Neuron (in vitro differentiated cells): ENCODE measurements around the gene FGF14.

Source experiments
- H2AFZ ChIP-seq: one replicate; pipeline ENCODE4 v1.6.1; 2013; ENCODE audit warnings: low read depth, mild to moderate bottlenecking, inconsistent platforms, low read length, moderate library complexity
- H3K27me3 ChIP-seq: one replicate; pipeline ENCODE4 v1.6.1; 2013; ENCODE audit warnings: low read length; ENCODE audit not compliant: insufficient read depth
- H3K36me3 ChIP-seq: one replicate; pipeline ENCODE4 v1.6.1; 2013; ENCODE audit warnings: low read length; ENCODE audit not compliant: insufficient read depth
- H3K4me1 ChIP-seq: one replicate; pipeline ENCODE4 v1.6.1; 2013; ENCODE audit warnings: low read length; ENCODE audit not compliant: insufficient read depth
- H3K4me3 ChIP-seq: 2 replicates; pipeline ENCODE4 v1.5.1; 2013; ENCODE audit warnings: mild to moderate bottlenecking, low read length, moderate library complexity
- H3K9me3 ChIP-seq: one replicate; pipeline ENCODE4 v1.6.1; 2013; ENCODE audit warnings: low read length

The FGF14 gene

DNA sequence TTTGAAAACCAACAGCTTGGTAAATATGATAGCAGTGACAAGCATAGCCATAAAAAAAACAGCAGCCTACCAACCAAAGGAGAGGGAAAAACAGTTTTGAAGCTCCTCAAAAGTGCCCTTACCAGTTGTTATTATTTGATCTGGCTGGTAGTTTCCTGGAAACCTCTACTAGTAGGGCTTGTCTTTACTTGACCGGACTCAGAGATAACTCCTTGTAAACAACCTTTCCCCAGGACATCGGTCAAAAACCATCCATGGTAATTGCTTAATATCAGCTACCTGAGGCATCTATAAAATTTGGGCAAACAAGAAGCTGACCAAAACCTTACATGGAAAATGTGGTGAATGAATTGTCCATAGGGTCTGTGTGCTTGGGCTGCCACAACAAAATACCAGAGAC, 210.9 kb downstream of the FGF14 start:
- no peaks in the 10 kb centered on the region for H3K27me3 ChIP-seq
- H3K4me1 ChIP-seq = peaks cover 14% of the 10 kb centered on the region
- no peak overlapping the region for H3K4me3 ChIP-seq
- H3K9me3 ChIP-seq = no peaks in the 10 kb centered on the region
- H2AFZ ChIP-seq = no peak overlapping the region
- H3K36me3 ChIP-seq = no peaks in the 10 kb centered on the region

DNA sequence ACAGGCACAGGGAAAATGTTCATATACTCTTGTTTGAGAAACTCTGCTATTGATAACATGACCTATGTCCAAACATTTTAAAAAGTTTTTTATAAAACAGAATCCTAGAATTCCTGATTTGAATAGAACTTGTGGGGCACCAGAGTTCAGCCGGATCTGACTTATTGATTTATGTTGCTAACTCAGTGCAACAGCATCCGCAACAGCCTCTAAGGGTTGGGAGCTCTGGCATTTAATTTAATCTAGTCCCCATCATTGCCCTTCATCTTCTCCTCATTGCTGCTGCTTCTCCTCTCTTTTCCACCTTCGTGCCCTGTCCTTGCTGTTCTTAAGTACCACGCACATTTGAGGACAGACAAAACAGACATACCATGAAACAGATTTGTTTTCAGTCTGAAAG, 214.5 kb downstream of the FGF14 start:
- no peak overlapping the region for H2AFZ ChIP-seq
- no peaks in the 10 kb centered on the region for H3K36me3 ChIP-seq
- no peaks in the 10 kb centered on the region for H3K27me3 ChIP-seq
- H3K9me3 ChIP-seq = no peaks in the 10 kb centered on the region
- no peak overlapping the region for H3K4me3 ChIP-seq
- peaks cover 9% of the 10 kb centered on the region for H3K4me1 ChIP-seq

- no peaks in the 10 kb centered on the region for H3K9me3 ChIP-seq
- no peaks in the 10 kb centered on the region for H3K4me1 ChIP-seq
- no peak overlapping the region for H2AFZ ChIP-seq
- no peak overlapping the region for H3K4me3 ChIP-seq
- no peaks in the 10 kb centered on the region for H3K36me3 ChIP-seq
- no peaks in the 10 kb centered on the region for H3K27me3 ChIP-seq
These were observed 216.4 kb downstream of the FGF14 start for GRCh38 chr13:102185375-102185984.

GRCh38 chr13:102183509-102184182, 218.2 kb downstream of the FGF14 start:
- no peak overlapping the region for H3K4me3 ChIP-seq
- no peaks in the 10 kb centered on the region for H3K36me3 ChIP-seq

DNA sequence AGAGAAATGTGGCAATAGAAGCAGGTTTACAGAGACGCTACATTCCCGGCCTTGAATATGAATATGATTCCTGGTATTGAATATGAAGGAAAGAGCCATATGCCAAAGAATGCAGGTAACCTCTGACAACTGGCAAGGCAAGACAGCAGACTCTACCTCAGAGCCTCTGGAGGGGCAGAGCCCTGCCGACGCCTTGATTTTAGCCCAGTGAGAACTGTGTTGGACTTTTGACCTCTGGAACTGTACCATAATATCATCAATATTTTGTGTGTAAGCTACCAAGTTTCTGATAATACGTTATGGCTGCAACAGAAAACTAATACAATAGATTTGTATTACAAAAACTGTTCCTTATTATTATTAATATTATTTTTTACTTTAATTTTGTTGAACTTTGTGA, 219.7 kb downstream of the FGF14 start:
- no peak overlapping the region for H3K4me3 ChIP-seq
- H3K36me3 ChIP-seq = no peaks in the 10 kb centered on the region
- no peak overlapping the region for H2AFZ ChIP-seq
- no peaks in the 10 kb centered on the region for H3K27me3 ChIP-seq
- H3K4me1 ChIP-seq = peaks cover 1% of the 10 kb centered on the region
- no peaks in the 10 kb centered on the region for H3K9me3 ChIP-seq

More at GRCh38 chr13:102183509-102184182, 218.2 kb downstream of the FGF14 start:
- Histone ChIP-seq H3K4me1 (no peaks in the 10 kb centered on the region), H3K27me3 (no peaks in the 10 kb centered on the region), H2AFZ (no peak overlapping the region), H3K9me3 (no peaks in the 10 kb centered on the region)

DNA sequence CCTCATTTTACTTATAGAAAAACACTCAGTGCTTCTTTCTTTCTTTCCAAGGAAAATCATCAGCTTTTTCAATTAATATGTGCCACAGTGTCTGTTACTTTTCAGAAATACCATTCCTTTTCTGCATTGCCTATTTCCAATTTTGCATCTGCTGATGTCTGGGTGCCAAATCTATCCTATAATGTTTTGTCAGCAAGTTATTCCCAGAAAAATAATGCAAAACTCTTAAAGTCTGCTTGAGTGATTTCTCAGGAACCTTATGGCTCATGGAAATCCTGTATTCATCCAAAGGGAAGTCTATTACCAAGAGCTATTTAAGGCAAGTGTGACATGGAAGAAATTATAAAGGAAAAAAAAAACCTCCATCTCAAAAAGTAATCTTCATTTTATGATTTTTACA, 224.4 kb downstream of the FGF14 start:
- H3K9me3 ChIP-seq = no peaks in the 10 kb centered on the region
- H3K4me3 ChIP-seq = no peak overlapping the region
- no peaks in the 10 kb centered on the region for H3K36me3 ChIP-seq
- H3K4me1 ChIP-seq = peaks cover 4% of the 10 kb centered on the region
- H2AFZ ChIP-seq = no peak overlapping the region
- no peaks in the 10 kb centered on the region for H3K27me3 ChIP-seq

DNA sequence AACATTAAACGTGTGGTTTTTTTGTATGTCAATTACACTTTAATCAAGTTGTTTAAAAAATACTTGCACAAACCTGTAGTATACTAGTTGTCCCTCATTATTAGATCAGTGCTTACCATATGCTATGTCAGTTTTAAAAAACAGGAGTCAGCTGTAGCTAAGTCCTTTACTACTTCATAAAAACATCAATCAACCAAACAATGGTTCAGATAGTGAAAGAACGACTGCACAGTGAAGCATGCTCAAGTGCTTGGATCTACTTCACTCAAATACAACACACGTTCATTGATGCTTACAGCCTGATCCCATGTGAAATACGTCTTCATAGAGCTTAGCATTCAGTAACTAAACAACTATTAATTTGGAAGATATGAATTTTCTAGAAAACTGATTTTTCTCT, 225.0 kb downstream of the FGF14 start:
- Histone ChIP-seq H3K27me3 (no peaks in the 10 kb centered on the region), H3K36me3 (no peaks in the 10 kb centered on the region), H3K9me3 (no peaks in the 10 kb centered on the region), H3K4me3 (no peak overlapping the region), H2AFZ (no peak overlapping the region), H3K4me1 (peaks cover 4% of the 10 kb centered on the region)

GRCh38 chr13:102172406-102172805, 229.4 kb downstream of the FGF14 start:
- peaks cover 7% of the 10 kb centered on the region for H3K4me1 ChIP-seq
- H2AFZ ChIP-seq = no peak overlapping the region
- no peaks in the 10 kb centered on the region for H3K9me3 ChIP-seq
- H3K4me3 ChIP-seq = no peak overlapping the region
- H3K36me3 ChIP-seq = no peaks in the 10 kb centered on the region
- no peaks in the 10 kb centered on the region for H3K27me3 ChIP-seq

GRCh38 chr13:102170305-102170704, 231.5 kb downstream of the FGF14 start:
- H3K36me3 ChIP-seq = no peaks in the 10 kb centered on the region
- H3K4me1 ChIP-seq = peaks cover 3% of the 10 kb centered on the region
- no peak overlapping the region for H3K4me3 ChIP-seq
- H3K27me3 ChIP-seq = no peaks in the 10 kb centered on the region
- H3K9me3 ChIP-seq = no peaks in the 10 kb centered on the region
- no peak overlapping the region for H2AFZ ChIP-seq

GRCh38 chr13:102169471-102170015, 232.3 kb downstream of the FGF14 start:
- H2AFZ ChIP-seq = no peak overlapping the region
- no peaks in the 10 kb centered on the region for H3K27me3 ChIP-seq
- no peak overlapping the region for H3K4me3 ChIP-seq
- no peaks in the 10 kb centered on the region for H3K9me3 ChIP-seq
- no peaks in the 10 kb centered on the region for H3K36me3 ChIP-seq
- peaks cover 3% of the 10 kb centered on the region for H3K4me1 ChIP-seq

DNA sequence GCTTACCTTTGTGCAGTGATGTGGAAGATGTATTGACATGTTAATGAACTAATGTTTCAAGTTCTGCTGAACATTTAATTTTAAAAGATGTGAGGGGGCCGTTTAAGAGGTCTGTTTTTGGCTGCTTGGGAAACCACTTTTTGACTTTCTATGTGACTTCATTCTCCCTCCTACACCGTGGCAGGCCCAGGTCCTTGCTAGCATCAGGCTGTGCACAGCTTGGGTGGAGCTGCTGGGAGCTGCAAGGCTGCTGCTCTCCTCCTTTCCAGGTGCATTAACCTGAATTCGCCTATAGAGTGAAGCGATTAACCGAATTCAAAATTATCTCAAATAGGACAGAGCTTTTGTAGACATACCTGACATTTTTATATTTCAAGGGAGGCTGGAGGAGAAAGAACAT, 249.1 kb downstream of the FGF14 start:
- no peaks in the 10 kb centered on the region for H3K27me3 ChIP-seq
- peaks cover under 1% of the 10 kb centered on the region for H3K4me1 ChIP-seq
- H3K9me3 ChIP-seq = no peaks in the 10 kb centered on the region
- H2AFZ ChIP-seq = no peak overlapping the region
- no peaks in the 10 kb centered on the region for H3K36me3 ChIP-seq
- H3K4me3 ChIP-seq = no peak overlapping the region

- no peak overlapping the region for H2AFZ ChIP-seq
- H3K4me1 ChIP-seq = peaks cover 3% of the 10 kb centered on the region
- H3K27me3 ChIP-seq = no peaks in the 10 kb centered on the region
- no peaks in the 10 kb centered on the region for H3K36me3 ChIP-seq
- no peak overlapping the region for H3K4me3 ChIP-seq
- H3K9me3 ChIP-seq = no peaks in the 10 kb centered on the region
These were observed 254.5 kb downstream of the FGF14 start for GRCh38 chr13:102147353-102147752.

- Histone ChIP-seq H3K27me3 (no peaks in the 10 kb centered on the region), H3K9me3 (no peaks in the 10 kb centered on the region), H2AFZ (no peak overlapping the region), H3K4me3 (no peak overlapping the region), H3K36me3 (no peaks in the 10 kb centered on the region), H3K4me1 (peaks cover 3% of the 10 kb centered on the region)
These were observed 256.1 kb downstream of the FGF14 start for GRCh38 chr13:102145750-102146149.

GRCh38 chr13:102142473-102142826, 259.4 kb downstream of the FGF14 start:
- no peak overlapping the region for H2AFZ ChIP-seq
- no peaks in the 10 kb centered on the region for H3K4me1 ChIP-seq
- H3K36me3 ChIP-seq = no peaks in the 10 kb centered on the region
- H3K4me3 ChIP-seq = no peak overlapping the region
- no peaks in the 10 kb centered on the region for H3K9me3 ChIP-seq
- no peaks in the 10 kb centered on the region for H3K27me3 ChIP-seq
